ENCODE data around the gene MANF. TPM values are rescaled to one million over a fixed set of nuclear protein-coding genes. Genes with fewer than 3 reads are reported as not detected.

MANF gene
- total RNA-seq, 1 donor from 2014 or later: 133 TPM

- no peak for TF ChIP-seq CTCF (IDR thresholded peaks at IDR 0.05; ENCODE audit: insufficient read depth, low read length, poor library complexity, severe bottlenecking)
- H3K36me3 ChIP-seq (ENCODE audit: control insufficient read depth, insufficient read depth, low read length): no peaks in the 10 kb centered on the region
- no peak for DNase-seq (ENCODE audit: low read depth)
- no peaks in the 10 kb centered on the region for H3K27me3 ChIP-seq (ENCODE audit: control insufficient read depth, insufficient read depth, low read length)
- no peak overlapping the region for H3K4me3 ChIP-seq (ENCODE audit: low read depth, low read length)
Observed at GRCh38 chr3:51422211-51422610, 37.1 kb downstream of the MANF start.

GRCh38 chr3:51426921-51427320 is 41.8 kb downstream of the MANF start:
- TF ChIP-seq CTCF (IDR thresholded peaks at IDR 0.05; ENCODE audit: insufficient read depth, low read length, poor library complexity, severe bottlenecking): no peak
- Histone ChIP-seq H3K4me3 (ENCODE audit: low read depth, low read length) (no peak overlapping the region), H3K27me3 (ENCODE audit: control insufficient read depth, insufficient read depth, low read length) (no peaks in the 10 kb centered on the region), H3K36me3 (ENCODE audit: control insufficient read depth, insufficient read depth, low read length) (no peaks in the 10 kb centered on the region)
- DNase-seq (ENCODE audit: low read depth): no peak

- Histone ChIP-seq H3K27me3 (ENCODE audit: control insufficient read depth, insufficient read depth, low read length) (no peaks in the 10 kb centered on the region), H3K36me3 (ENCODE audit: control insufficient read depth, insufficient read depth, low read length) (no peaks in the 10 kb centered on the region), H3K4me3 (ENCODE audit: low read depth, low read length) (no peak overlapping the region)
- DNase-seq (ENCODE audit: low read depth): no peak
- no peak for TF ChIP-seq CTCF (IDR thresholded peaks at IDR 0.05; ENCODE audit: insufficient read depth, low read length, poor library complexity, severe bottlenecking)
Observed at GRCh38 chr3:51429138-51429537, 44.0 kb downstream of the MANF start.

GRCh38 chr3:51434110-51434509 is 49.0 kb downstream of the MANF start:
- DNase-seq (ENCODE audit: low read depth): no peak
- no peaks in the 10 kb centered on the region for H3K27me3 ChIP-seq (ENCODE audit: control insufficient read depth, insufficient read depth, low read length)
- TF ChIP-seq CTCF (IDR thresholded peaks at IDR 0.05; ENCODE audit: insufficient read depth, low read length, poor library complexity, severe bottlenecking): no peak
- no peaks in the 10 kb centered on the region for H3K36me3 ChIP-seq (ENCODE audit: control insufficient read depth, insufficient read depth, low read length)
- no peak overlapping the region for H3K4me3 ChIP-seq (ENCODE audit: low read depth, low read length)

- no peak for DNase-seq (ENCODE audit: low read depth)
- Histone ChIP-seq H3K4me3 (ENCODE audit: low read depth, low read length) (no peak overlapping the region), H3K36me3 (ENCODE audit: control insufficient read depth, insufficient read depth, low read length) (no peaks in the 10 kb centered on the region), H3K27me3 (ENCODE audit: control insufficient read depth, insufficient read depth, low read length) (no peaks in the 10 kb centered on the region)
- TF ChIP-seq CTCF (IDR thresholded peaks at IDR 0.05; ENCODE audit: insufficient read depth, low read length, poor library complexity, severe bottlenecking): peak; percentile 80
Observed at GRCh38 chr3:51434746-51435327, 49.7 kb downstream of the MANF start.

- no peak for TF ChIP-seq CTCF (IDR thresholded peaks at IDR 0.05; ENCODE audit: insufficient read depth, low read length, poor library complexity, severe bottlenecking)
Observed at GRCh38 chr3:51436998-51437639, 52.0 kb downstream of the MANF start.

More at GRCh38 chr3:51436998-51437639, 52.0 kb downstream of the MANF start:
- DNase-seq (ENCODE audit: low read depth): no peak
- Histone ChIP-seq H3K36me3 (ENCODE audit: control insufficient read depth, insufficient read depth, low read length) (no peaks in the 10 kb centered on the region), H3K27me3 (ENCODE audit: control insufficient read depth, insufficient read depth, low read length) (no peaks in the 10 kb centered on the region), H3K4me3 (ENCODE audit: low read depth, low read length) (no peak overlapping the region)

All from kidney epithelial cell (primary cell).